VCaP (cell line): ENCODE measurements around the gene ADAMTS18.

Experiments
- H3K27ac ChIP-seq: fragments of 450-650 bp; 2 replicates; pipeline ENCODE4 v1.5.1; 2017
- CTCF ChIP-seq: fragments of 450-650 bp; conservative IDR thresholded peaks from 2 replicates; pipeline ENCODE4 v1.5.1; 2017; ENCODE audit warnings: mild to moderate bottlenecking, moderate library complexity

Gene ADAMTS18

GRCh38 chr16:77304877-77305276 is 130.0 kb downstream of the ADAMTS18 start:
- TF ChIP-seq CTCF, result no peak
- H3K27ac ChIP-seq, result no peak overlapping the region

GRCh38 chr16:77304134-77304533 is 130.7 kb downstream of the ADAMTS18 start:
- TF ChIP-seq CTCF, result no peak
- no peak overlapping the region for H3K27ac ChIP-seq

GRCh38 chr16:77302674-77303073 is 132.2 kb downstream of the ADAMTS18 start:
- TF ChIP-seq CTCF, result no peak
- H3K27ac ChIP-seq, result no peak overlapping the region

GRCh38 chr16:77302249-77302648 is 132.6 kb downstream of the ADAMTS18 start:
- H3K27ac ChIP-seq, result no peak overlapping the region
- TF ChIP-seq CTCF, result no peak

GRCh38 chr16:77300256-77300655 is 134.6 kb downstream of the ADAMTS18 start:
- TF ChIP-seq CTCF, result no peak
- no peak overlapping the region for H3K27ac ChIP-seq

- no peak for TF ChIP-seq CTCF
- H3K27ac ChIP-seq, result no peak overlapping the region
These were observed 135.4 kb downstream of the ADAMTS18 start for GRCh38 chr16:77299395-77299794.

GRCh38 chr16:77298418-77299360 is 136.1 kb downstream of the ADAMTS18 start:
- no peak for TF ChIP-seq CTCF
- no peak overlapping the region for H3K27ac ChIP-seq
